NCI-H1694 treated with DMSO at 0.1 percent for 48 hours (cell line): ENCODE results near the gene CTRL.
A peak's percentile ranks its signal among the peaks of the same experiment; 100 is the strongest.

Source experiments
- DNase-seq: peaks from one replicate; lab custom pipeline; 2025; lab: John Stamatoyannopoulos, UW

Gene CTRL

GRCh38 chr16:67886387-67886786 is 45.3 kb downstream of the CTRL start:
- DNase-seq, result no peak

DNA sequence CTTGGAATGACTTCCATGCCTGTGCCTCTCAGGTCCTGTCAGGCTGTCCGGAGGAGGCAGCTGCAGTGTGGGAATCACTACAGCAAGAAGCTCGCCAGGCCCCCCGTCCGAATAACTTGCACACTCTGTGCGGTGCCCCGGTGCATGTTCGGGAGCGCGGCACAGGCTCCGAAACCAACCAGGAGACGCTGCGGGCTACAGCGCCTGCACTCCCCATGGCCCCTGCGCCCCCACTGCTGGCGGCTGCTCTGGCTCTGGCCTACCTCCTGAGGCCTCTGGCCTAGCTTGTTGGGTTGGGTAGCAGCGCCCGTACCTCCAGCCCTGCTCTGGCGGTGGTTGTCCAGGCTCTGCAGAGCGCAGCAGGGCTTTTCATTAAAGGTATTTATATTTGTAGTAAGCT is 45.7 kb downstream of the CTRL start:
- DNase-seq, result no peak

- DNase-seq, result no peak
Measured at GRCh38 chr16:67885545-67885944, 46.1 kb downstream of the CTRL start.

GRCh38 chr16:67884684-67885083 is 47.0 kb downstream of the CTRL start, which contains the start of gene NRN1L:
TSS of gene NRN1L (plus strand) at chr16:67884885. CDS start at chr16:67884904, 19 bp downstream.
- DNase-seq, result peak; percentile 74

DNA sequence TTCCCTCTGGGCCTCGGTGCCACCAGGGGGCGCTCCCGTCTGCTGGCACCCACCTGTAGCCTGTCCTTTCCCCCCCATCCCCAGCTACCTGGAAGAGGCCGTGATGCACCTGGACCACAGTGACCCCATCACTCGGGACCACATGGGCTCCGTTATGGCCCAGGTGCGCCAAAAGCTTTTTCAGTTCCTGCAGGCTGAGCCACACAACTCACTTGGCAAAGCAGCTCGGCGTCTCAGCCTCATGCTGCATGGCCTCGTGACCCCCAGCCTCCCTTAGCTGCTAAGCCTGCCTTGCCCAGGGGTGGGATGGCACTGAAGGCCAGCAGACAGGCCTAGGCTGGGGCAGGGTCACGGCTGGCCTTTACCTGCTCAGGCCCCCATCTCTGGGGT is 47.8 kb downstream of the CTRL start:
- peak; percentile 3 for DNase-seq

- no peak for DNase-seq
Measured at GRCh38 chr16:67883146-67883871, 48.4 kb downstream of the CTRL start.

- DNase-seq, result no peak
Measured at GRCh38 chr16:67882374-67883145, 49.1 kb downstream of the CTRL start.

DNA sequence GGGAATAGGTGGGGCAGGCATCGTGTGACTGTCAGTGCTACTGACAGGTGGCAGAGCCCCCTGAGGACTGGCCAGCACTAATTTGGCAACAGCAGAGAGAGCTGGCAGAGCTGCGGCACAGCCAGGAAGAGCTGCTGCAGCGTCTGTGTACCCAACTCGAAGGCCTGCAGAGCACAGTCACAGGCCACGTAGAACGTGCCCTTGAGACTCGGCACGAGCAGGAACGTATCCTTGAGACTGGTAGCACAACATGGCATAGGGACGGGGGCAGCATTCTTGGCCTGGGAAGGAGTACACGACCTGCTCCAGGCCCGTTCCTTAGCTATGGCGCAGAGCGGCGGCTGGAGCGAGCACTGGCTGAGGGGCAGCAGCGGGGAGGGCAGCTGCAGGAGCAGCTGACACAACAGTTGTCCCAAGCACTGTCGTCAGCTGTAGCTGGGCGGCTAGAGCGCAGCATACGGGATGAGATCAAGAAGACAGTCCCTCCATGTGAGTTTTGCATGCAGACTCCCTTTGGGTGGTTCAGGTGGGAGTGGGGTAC is 50.0 kb downstream of the CTRL start:
- no peak for DNase-seq

GRCh38 chr16:67880584-67880983 is 51.1 kb downstream of the CTRL start:
- DNase-seq, result no peak

DNA sequence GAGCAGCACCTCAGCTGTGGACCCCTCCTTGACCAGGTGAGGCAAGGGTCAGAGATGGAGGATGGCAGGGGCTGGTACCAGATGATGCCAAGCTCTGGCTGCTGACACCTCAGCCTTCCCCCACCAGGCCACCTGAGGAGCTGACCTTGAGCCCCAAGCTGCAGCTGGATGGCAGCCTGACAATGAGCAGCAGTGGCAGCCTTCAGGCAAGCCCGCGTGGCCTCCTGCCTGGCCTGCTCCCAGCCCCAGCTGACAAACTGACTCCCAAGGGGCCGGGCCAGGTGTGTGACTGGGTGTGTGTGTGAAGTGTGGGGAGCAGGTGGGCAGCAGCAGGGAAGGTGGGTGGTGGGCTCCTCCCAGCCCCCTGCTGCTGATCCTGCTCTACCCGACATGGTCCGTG is 51.7 kb downstream of the CTRL start:
- no peak for DNase-seq
